Duodenal mucosa (tissue), 2 donors: ENCODE results near the gene UNC93B1.
A peak's percentile ranks its signal among the peaks of the same experiment; 100 is the strongest.

Experiments
- H3K27ac ChIP-seq: one replicate; pipeline ENCODE4 v1.7.0; 2013; ENCODE audit warnings: low read depth, low read length
- H3K27me3 ChIP-seq, 2 donors: one replicate each; pipeline ENCODE4 v1.7.0; 2013; ENCODE audit warnings: low read length in 2 of 2, control low read depth in 1 of 2; ENCODE audit not compliant: insufficient read depth in 2 of 2, control insufficient read depth in 1 of 2
- H3K36me3 ChIP-seq, 2 donors: one replicate each; pipeline ENCODE4 v1.7.0; 2013; ENCODE audit warnings: low read length in 2 of 2, control low read depth in 1 of 2; ENCODE audit not compliant: insufficient read depth in 2 of 2, control insufficient read depth in 1 of 2
- H3K4me1 ChIP-seq, 2 donors: one replicate each; pipeline ENCODE4 v1.7.0; 2013; ENCODE audit warnings: low read length in 2 of 2, control low read depth in 1 of 2; ENCODE audit not compliant: insufficient read depth in 2 of 2, control insufficient read depth in 1 of 2
- H3K4me3 ChIP-seq, 2 donors: one replicate each; pipeline ENCODE4 v1.7.0; 2013; ENCODE audit warnings: low read length in 2 of 2, low read depth in 1 of 2
- H3K9ac ChIP-seq, 2 donors: one replicate each; pipeline ENCODE4 v1.7.0; 2013; ENCODE audit warnings: low read length in 2 of 2, low read depth in 1 of 2
- H3K9me3 ChIP-seq, 2 donors: one replicate each; pipeline ENCODE4 v1.7.0; 2013; ENCODE audit warnings: low read length in 2 of 2, control low read depth in 1 of 2; ENCODE audit not compliant: control insufficient read depth in 1 of 2

Gene UNC93B1

GRCh38 chr11:68014157-68014946 is 10.5 kb upstream of the UNC93B1 start:
- H3K27ac ChIP-seq: peak overlapping the region; percentile 68
- H3K36me3 ChIP-seq: no peaks in the 10 kb centered on the region
- H3K27me3 ChIP-seq: no peaks in the 10 kb centered on the region
- no peaks in the 10 kb centered on the region for H3K9me3 ChIP-seq
- H3K4me1 ChIP-seq: peaks cover 56 to 68% of the 10 kb centered on the region in 2 donors
- H3K9ac ChIP-seq: peak overlapping the region; percentile 23 to 60
- peak overlapping the region in 1 of 2 donors; percentile 44 for H3K4me3 ChIP-seq

GRCh38 chr11:68013611-68014156 is 9.8 kb upstream of the UNC93B1 start:
- H3K9me3 ChIP-seq: no peaks in the 10 kb centered on the region
- H3K27ac ChIP-seq: peak overlapping the region; percentile 34
- H3K4me3 ChIP-seq: peak overlapping the region in 1 of 2 donors; percentile 4
- H3K36me3 ChIP-seq: no peaks in the 10 kb centered on the region
- peaks cover 63 to 74% of the 10 kb centered on the region in 2 donors for H3K4me1 ChIP-seq
- peak overlapping the region; percentile 19 to 60 for H3K9ac ChIP-seq
- H3K27me3 ChIP-seq: no peaks in the 10 kb centered on the region

GRCh38 chr11:68012843-68013610 is 9.1 kb upstream of the UNC93B1 start:
- peaks cover 69 to 81% of the 10 kb centered on the region in 2 donors for H3K4me1 ChIP-seq
- no peaks in the 10 kb centered on the region for H3K9me3 ChIP-seq
- H3K4me3 ChIP-seq: no peak overlapping the region
- H3K27ac ChIP-seq: peak overlapping the region; percentile 11
- no peaks in the 10 kb centered on the region for H3K36me3 ChIP-seq
- H3K9ac ChIP-seq: no peak overlapping the region
- H3K27me3 ChIP-seq: no peaks in the 10 kb centered on the region

GRCh38 chr11:68012044-68012842 is 8.3 kb upstream of the UNC93B1 start:
- no peaks in the 10 kb centered on the region for H3K36me3 ChIP-seq
- peaks cover 73 to 85% of the 10 kb centered on the region in 2 donors for H3K4me1 ChIP-seq
- peak overlapping the region in 1 of 2 donors; percentile 70 for H3K9ac ChIP-seq
- H3K27me3 ChIP-seq: no peaks in the 10 kb centered on the region
- H3K9me3 ChIP-seq: no peaks in the 10 kb centered on the region
- H3K27ac ChIP-seq: peak overlapping the region; percentile 11
- no peak overlapping the region for H3K4me3 ChIP-seq

GRCh38 chr11:68011051-68011943 is 7.4 kb upstream of the UNC93B1 start:
- no peaks in the 10 kb centered on the region for H3K27me3 ChIP-seq
- peaks cover 65 to 78% of the 10 kb centered on the region in 2 donors for H3K4me1 ChIP-seq
- peak overlapping the region; percentile 96 for H3K27ac ChIP-seq
- peak overlapping the region; percentile 70 to 88 for H3K9ac ChIP-seq
- peak overlapping the region; percentile 56 to 67 for H3K4me3 ChIP-seq
- H3K36me3 ChIP-seq: no peaks in the 10 kb centered on the region
- H3K9me3 ChIP-seq: no peaks in the 10 kb centered on the region

- Histone ChIP-seq H3K4me3 (peak within 1 kb of the TSS; percentile 57 to 67), H3K27me3 (no peaks in the 10 kb centered on the region), H3K9ac (peak within 1 kb of the TSS; percentile 70 to 88), H3K9me3 (no peaks in the 10 kb centered on the region), H3K36me3 (no peaks in the 10 kb centered on the region), H3K27ac (peak within 1 kb of the TSS; percentile 96), H3K4me1 (peaks cover 65 to 81% of the 10 kb centered on the region in 2 donors)
These were observed 6.5 kb upstream of the UNC93B1 start, which contains the start of gene ALDH3B1 for GRCh38 chr11:68010090-68011041. Gene ALDH3B1, plus strand, starts transcription at chr11:68010327. Its CDS starts 4,971 bp downstream, at chr11:68015298.

GRCh38 chr11:68009391-68010089 is 5.6 kb upstream of the UNC93B1 start:
- H3K4me1 ChIP-seq: peaks cover 62 to 74% of the 10 kb centered on the region in 2 donors
- H3K4me3 ChIP-seq: peak overlapping the region; percentile 57 to 67
- H3K27ac ChIP-seq: peak overlapping the region; percentile 96
- H3K27me3 ChIP-seq: no peaks in the 10 kb centered on the region
- peak overlapping the region; percentile 70 to 88 for H3K9ac ChIP-seq
- H3K36me3 ChIP-seq: no peaks in the 10 kb centered on the region
- H3K9me3 ChIP-seq: no peaks in the 10 kb centered on the region
